Measurements from ENCODE around the gene GTF2IRD1.
"Not testable (repeated sequence)": the region's sequence is repeated elsewhere in the genome, so short reads cannot be mapped to it uniquely, and the experiment has no call there.

GTF2IRD1 gene

GRCh38 chr7:74420006-74420405 lies 33.7 kb upstream of the GTF2IRD1 start:
- Mint-ChIP-seq H3K27me3 (no peaks in the 10 kb centered on the region), H3K36me3 (no peaks in the 10 kb centered on the region), H3K27ac (no peak overlapping the region), H3K4me1 (no peaks in the 10 kb centered on the region), H3K4me3 (no peak overlapping the region), H3K9me3 (no peaks in the 10 kb centered on the region)

GRCh38 chr7:74424291-74424880 lies 29.3 kb upstream of the GTF2IRD1 start:
- H3K4me1 Mint-ChIP-seq, result no peaks in the 10 kb centered on the region
- H3K36me3 Mint-ChIP-seq, result no peaks in the 10 kb centered on the region
- H3K4me3 Mint-ChIP-seq, result no peak overlapping the region
- no peaks in the 10 kb centered on the region for H3K27me3 Mint-ChIP-seq
- no peaks in the 10 kb centered on the region for H3K9me3 Mint-ChIP-seq
- no peak overlapping the region for H3K27ac Mint-ChIP-seq

GRCh38 chr7:74428023-74428422 lies 25.7 kb upstream of the GTF2IRD1 start:
- Mint-ChIP-seq H3K27me3 (no peaks in the 10 kb centered on the region), H3K9me3 (no peaks in the 10 kb centered on the region), H3K36me3 (no peaks in the 10 kb centered on the region), H3K4me3 (no peak overlapping the region), H3K4me1 (no peaks in the 10 kb centered on the region), H3K27ac (no peak overlapping the region)

GRCh38 chr7:74429153-74429747 lies 24.5 kb upstream of the GTF2IRD1 start:
- Mint-ChIP-seq H3K27me3 (no peaks in the 10 kb centered on the region), H3K27ac (no peak overlapping the region), H3K4me1 (no peaks in the 10 kb centered on the region), H3K9me3 (no peaks in the 10 kb centered on the region), H3K36me3 (no peaks in the 10 kb centered on the region), H3K4me3 (no peak overlapping the region)

- not testable (repeated sequence) for H3K4me1 Mint-ChIP-seq, H3K36me3 Mint-ChIP-seq, H3K9me3 Mint-ChIP-seq, H3K27ac Mint-ChIP-seq, H3K4me3 Mint-ChIP-seq, H3K27me3 Mint-ChIP-seq
Observed at GRCh38 chr7:74430409-74430808, 23.3 kb upstream of the GTF2IRD1 start.

GRCh38 chr7:74430961-74431466 lies 22.7 kb upstream of the GTF2IRD1 start:
- Mint-ChIP-seq H3K36me3 (no peaks in the 10 kb centered on the region), H3K9me3 (no peaks in the 10 kb centered on the region), H3K27ac (no peak overlapping the region), H3K27me3 (no peaks in the 10 kb centered on the region), H3K4me3 (no peak overlapping the region), H3K4me1 (no peaks in the 10 kb centered on the region)

- H3K36me3 Mint-ChIP-seq, H3K4me1 Mint-ChIP-seq, H3K9me3 Mint-ChIP-seq, H3K27me3 Mint-ChIP-seq, H3K27ac Mint-ChIP-seq, H3K4me3 Mint-ChIP-seq: not testable (repeated sequence)
Observed at GRCh38 chr7:74437291-74437571, 16.5 kb upstream of the GTF2IRD1 start.

- Mint-ChIP-seq H3K9me3 (peaks cover 5% of the 10 kb centered on the region), H3K27ac (no peak overlapping the region), H3K4me3 (no peak overlapping the region), H3K27me3 (no peaks in the 10 kb centered on the region), H3K4me1 (no peaks in the 10 kb centered on the region), H3K36me3 (peaks cover 4% of the 10 kb centered on the region)
Observed at GRCh38 chr7:74438327-74438726, 15.4 kb upstream of the GTF2IRD1 start.

GRCh38 chr7:74439541-74439940 lies 14.2 kb upstream of the GTF2IRD1 start:
- Mint-ChIP-seq H3K27me3 (no peaks in the 10 kb centered on the region), H3K9me3 (peaks cover 5% of the 10 kb centered on the region), H3K36me3 (peaks cover 4% of the 10 kb centered on the region), H3K4me3 (no peak overlapping the region), H3K27ac (no peak overlapping the region), H3K4me1 (no peaks in the 10 kb centered on the region)

- not testable (repeated sequence) for H3K27ac Mint-ChIP-seq
Observed at GRCh38 chr7:74440143-74440542, 13.6 kb upstream of the GTF2IRD1 start.

GRCh38 chr7:74441801-74442200 lies 11.9 kb upstream of the GTF2IRD1 start:
- Mint-ChIP-seq H3K4me1 (no peaks in the 10 kb centered on the region), H3K4me3 (no peak overlapping the region), H3K27me3 (no peaks in the 10 kb centered on the region), H3K36me3 (peaks cover 4% of the 10 kb centered on the region), H3K27ac (no peak overlapping the region), H3K9me3 (peaks cover 5% of the 10 kb centered on the region)

More at GRCh38 chr7:74440143-74440542, 13.6 kb upstream of the GTF2IRD1 start:
- not testable (repeated sequence) for H3K4me3 Mint-ChIP-seq, H3K27me3 Mint-ChIP-seq, H3K9me3 Mint-ChIP-seq, H3K36me3 Mint-ChIP-seq, H3K4me1 Mint-ChIP-seq

GRCh38 chr7:74443543-74444247 lies 10.0 kb upstream of the GTF2IRD1 start:
- no peaks in the 10 kb centered on the region for H3K27me3 Mint-ChIP-seq
- no peaks in the 10 kb centered on the region for H3K4me1 Mint-ChIP-seq
- H3K9me3 Mint-ChIP-seq, result no peaks in the 10 kb centered on the region
- no peaks in the 10 kb centered on the region for H3K36me3 Mint-ChIP-seq
- H3K27ac Mint-ChIP-seq, result no peak overlapping the region
- no peak overlapping the region for H3K4me3 Mint-ChIP-seq

GRCh38 chr7:74449144-74449543 lies 4.6 kb upstream of the GTF2IRD1 start:
- H3K27ac Mint-ChIP-seq, result no peak overlapping the region

GRCh38 chr7:74449809-74450397 lies 3.8 kb upstream of the GTF2IRD1 start:
- H3K36me3 Mint-ChIP-seq, result no peaks in the 10 kb centered on the region
- H3K4me1 Mint-ChIP-seq, result peaks cover 14% of the 10 kb centered on the region
- no peak overlapping the region for H3K4me3 Mint-ChIP-seq
- no peak overlapping the region for H3K27ac Mint-ChIP-seq
- H3K9me3 Mint-ChIP-seq, result no peaks in the 10 kb centered on the region
- H3K27me3 Mint-ChIP-seq, result no peaks in the 10 kb centered on the region

More at GRCh38 chr7:74449144-74449543, 4.6 kb upstream of the GTF2IRD1 start:
- H3K9me3 Mint-ChIP-seq, result no peaks in the 10 kb centered on the region
- no peaks in the 10 kb centered on the region for H3K36me3 Mint-ChIP-seq
- H3K4me1 Mint-ChIP-seq, result peaks cover 14% of the 10 kb centered on the region
- H3K27me3 Mint-ChIP-seq, result no peaks in the 10 kb centered on the region
- no peak overlapping the region for H3K4me3 Mint-ChIP-seq

GRCh38 chr7:74452748-74453321 lies 871 bp upstream of the GTF2IRD1 start:
- Mint-ChIP-seq H3K27me3 (no peaks in the 10 kb centered on the region), H3K36me3 (no peaks in the 10 kb centered on the region), H3K4me3 (peak overlapping the region; percentile 86), H3K27ac (peak overlapping the region; percentile 91), H3K9me3 (no peaks in the 10 kb centered on the region), H3K4me1 (peaks cover 14% of the 10 kb centered on the region)
